Epithelial cell of esophagus (primary cell): ENCODE measurements around the gene ZNF680.

ENCODE experiments used
- DNase-seq: peaks from one replicate; pipeline ENCODE4 v3.0.0; 2010; ENCODE audit warnings: low read depth
- H3K4me3 ChIP-seq: 2 replicates; pipeline ENCODE4 v1.5.1; 2011; ENCODE audit warnings: mild to moderate bottlenecking, low read length, control low read depth
- TF ChIP-seq, protein P1 (sequence below): IDR thresholded peaks from 2 replicates; pipeline ENCODE4 v1.5.1; 2011; ENCODE audit warnings: low read depth, mild to moderate bottlenecking, low read length, control low read depth, inconsistent platforms; ENCODE audit not compliant: insufficient read depth; ENCODE audit errors: missing control alignments

ZNF680 gene

DNA sequence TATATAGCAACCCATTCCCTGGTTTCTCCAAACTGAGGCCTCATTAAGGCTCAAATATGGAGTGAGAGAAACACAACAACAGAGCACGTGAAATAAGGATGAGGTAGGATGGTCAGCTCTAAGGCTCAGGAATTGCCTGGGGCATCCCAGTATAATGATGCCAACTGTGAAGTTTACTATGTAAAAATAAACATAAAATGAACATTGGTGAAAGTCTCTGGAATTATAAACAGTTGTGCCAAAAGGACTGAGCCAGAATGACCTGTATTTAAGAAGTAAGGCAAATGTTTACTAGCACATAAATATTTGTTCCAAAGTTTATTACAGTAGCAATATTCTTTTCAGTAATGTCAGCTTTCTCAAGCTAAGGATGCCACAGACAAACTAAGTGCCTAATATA lies 64.6 kb downstream of the ZNF680 start:
- no peak overlapping the region for H3K4me3 ChIP-seq
- TF ChIP-seq, protein P1, sequence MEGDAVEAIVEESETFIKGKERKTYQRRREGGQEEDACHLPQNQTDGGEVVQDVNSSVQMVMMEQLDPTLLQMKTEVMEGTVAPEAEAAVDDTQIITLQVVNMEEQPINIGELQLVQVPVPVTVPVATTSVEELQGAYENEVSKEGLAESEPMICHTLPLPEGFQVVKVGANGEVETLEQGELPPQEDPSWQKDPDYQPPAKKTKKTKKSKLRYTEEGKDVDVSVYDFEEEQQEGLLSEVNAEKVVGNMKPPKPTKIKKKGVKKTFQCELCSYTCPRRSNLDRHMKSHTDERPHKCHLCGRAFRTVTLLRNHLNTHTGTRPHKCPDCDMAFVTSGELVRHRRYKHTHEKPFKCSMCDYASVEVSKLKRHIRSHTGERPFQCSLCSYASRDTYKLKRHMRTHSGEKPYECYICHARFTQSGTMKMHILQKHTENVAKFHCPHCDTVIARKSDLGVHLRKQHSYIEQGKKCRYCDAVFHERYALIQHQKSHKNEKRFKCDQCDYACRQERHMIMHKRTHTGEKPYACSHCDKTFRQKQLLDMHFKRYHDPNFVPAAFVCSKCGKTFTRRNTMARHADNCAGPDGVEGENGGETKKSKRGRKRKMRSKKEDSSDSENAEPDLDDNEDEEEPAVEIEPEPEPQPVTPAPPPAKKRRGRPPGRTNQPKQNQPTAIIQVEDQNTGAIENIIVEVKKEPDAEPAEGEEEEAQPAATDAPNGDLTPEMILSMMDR: no peak
- DNase-seq: no peak

DNA sequence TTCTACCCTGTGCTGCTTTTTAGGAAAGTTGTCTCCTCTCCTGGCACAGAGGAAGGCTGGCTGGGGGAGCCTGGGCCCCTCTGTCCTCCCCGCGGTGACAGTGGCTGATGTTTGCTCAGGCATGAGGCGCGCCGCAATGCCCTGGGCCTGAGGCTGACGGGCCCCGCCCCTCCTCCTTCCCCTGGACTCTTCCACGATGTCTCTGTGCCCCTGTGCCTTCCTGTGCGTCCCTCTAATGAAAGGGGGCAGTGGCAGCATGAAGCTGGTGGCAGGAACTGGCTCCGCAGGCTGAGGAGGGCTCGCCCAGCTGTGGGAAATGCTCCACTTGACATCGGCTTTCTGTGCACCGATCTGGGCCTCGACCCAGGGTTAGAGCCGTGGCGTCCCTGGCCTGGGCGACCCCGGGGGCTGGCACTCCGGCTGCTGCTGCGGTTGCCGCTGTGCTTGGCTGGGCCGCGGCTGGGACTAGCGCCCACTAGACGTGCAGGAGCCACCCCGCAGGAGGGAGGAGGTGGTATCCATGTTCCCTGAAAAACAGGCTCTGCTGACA lies 67.9 kb downstream of the ZNF680 start:
- DNase-seq: no peak
- no peak overlapping the region for H3K4me3 ChIP-seq
- TF ChIP-seq, protein P1: no peak

DNA sequence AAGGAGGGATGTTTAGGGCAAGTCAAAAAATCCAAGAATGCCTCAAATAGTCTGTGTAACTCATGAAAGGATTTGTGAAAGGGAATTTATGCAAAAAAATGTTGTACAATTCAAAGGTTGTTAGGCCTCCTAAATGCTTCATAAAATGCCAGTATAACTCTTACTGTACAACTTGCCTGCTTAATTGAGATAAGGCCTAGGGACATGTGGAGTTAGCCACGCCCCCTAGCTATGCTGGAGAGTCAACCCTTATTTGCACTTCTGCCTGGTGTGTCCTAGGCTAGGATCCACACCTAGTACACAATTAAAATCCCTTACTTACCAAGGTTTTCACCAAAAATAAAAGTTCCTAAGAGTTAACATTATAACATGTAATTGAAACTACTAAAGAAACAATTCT lies 77.2 kb downstream of the ZNF680 start:
- DNase-seq: no peak
- no peak overlapping the region for H3K4me3 ChIP-seq
- TF ChIP-seq, protein P1: no peak
